Measurements from ENCODE around the gene MN1. TPM values are rescaled to one million over a fixed set of nuclear protein-coding genes. Genes with fewer than 3 reads are reported as not detected.
A peak's percentile ranks its signal among the peaks of the same experiment; 100 is the strongest.

MN1 gene
- total and polyA plus RNA-seq, 2 of the 8 experiments (the other 6 are each of a cell fraction or from before 2014, with no cell fraction given): 3.1 to 4.9 TPM

DNA sequence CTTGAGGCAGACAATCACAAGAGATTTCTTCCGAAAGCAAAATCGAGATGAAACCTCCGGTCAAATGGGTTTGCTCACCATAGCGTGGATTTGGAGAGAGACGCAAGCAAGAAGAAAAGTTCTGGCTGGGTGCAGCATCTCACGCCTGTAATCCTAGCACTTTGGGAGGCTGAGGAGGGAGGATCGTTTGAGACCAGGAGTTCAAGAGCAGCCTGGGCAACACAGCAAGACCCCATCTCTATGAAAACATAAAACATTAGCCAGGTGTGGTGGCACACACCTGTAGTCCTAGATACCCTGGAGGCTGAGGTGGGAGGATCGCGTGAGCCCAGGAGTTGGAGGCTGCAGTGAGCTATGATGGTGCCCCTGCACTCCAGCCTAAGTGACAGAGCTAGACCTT, 24.4 kb downstream of the MN1 start:
- no peak overlapping the region for H3K56ac ChIP-seq (replicated peaks; ENCODE audit: insufficient read length, low read depth, low read length)
- H3K27me3 ChIP-seq (replicated peaks in 1 of 4; ENCODE audit: control insufficient read depth in 3 of 4, extremely low read depth in 1 of 4, insufficient read depth in 3 of 4, low read length in 3 of 4): no peaks in the 10 kb centered on the region; a peak in 1 of 7 replicates
- DNase-seq (ENCODE audit: low read depth in 1 of 2, low spot score in 2 of 2) (no peak), FAIRE-seq (no peak)
- no peak overlapping the region for H2BK5ac ChIP-seq (ENCODE audit: low read depth, low read length)
- H2AFZ ChIP-seq (ENCODE audit: low read length): no peak overlapping the region
- H2AK5ac ChIP-seq (ENCODE audit: low read depth, low read length): no peak overlapping the region
- CTCF ChIA-PET (ENCODE audit: partially characterized antibody): interaction anchor here (0.6 kb wide), 1 partner anchor 246 kb away, joined by 3 read pairs; no protein-coding TSS in a partner anchor
- no peaks in the 10 kb centered on the region for H3K36me3 ChIP-seq (ENCODE audit: control insufficient read depth in 2 of 4, insufficient read depth in 4 of 4, low read length in 3 of 4)
- H2BK20ac ChIP-seq (ENCODE audit: low read length): peak overlapping the region; percentile 89; the same call in 1 of the 2 replicates
- no peaks in the 10 kb centered on the region for H3K9me3 ChIP-seq (ENCODE audit: insufficient read depth in 2 of 2, low read depth in 1 of 2, low read length in 1 of 2)
- H2BK12ac ChIP-seq (ENCODE audit: low read depth, low read length): no peak overlapping the region
- no peaks in the 10 kb centered on the region for H4K20me1 ChIP-seq (replicated peaks in 1 of 2; ENCODE audit: control insufficient read depth in 1 of 2, insufficient read depth in 2 of 2, low read length in 2 of 2)
- H2BK15ac ChIP-seq (ENCODE audit: low read length): 0 out of 2 replicates have a peak overlapping the region, but pooled peaks have one; percentile 40
- H2BK120ac ChIP-seq (replicated peaks; ENCODE audit: low read depth, low read length): peak overlapping the region; percentile 56
- peaks cover under 1% of the 10 kb centered on the region; the same call in 1 of the 2 replicates for H3K79me1 ChIP-seq (ENCODE audit: low read depth, low read length)
- H4K91ac ChIP-seq (replicated peaks; ENCODE audit: insufficient read length, low read length): no peak overlapping the region
- H3K9ac ChIP-seq (replicated peaks in 1 of 4; ENCODE audit: extremely low read depth in 1 of 4, low read depth in 3 of 4, low read length in 3 of 4): no peak overlapping the region
- no peak overlapping the region for H4K8ac ChIP-seq (ENCODE audit: extremely low read depth, insufficient read depth, low read length)
- POLR2A ChIA-PET (ENCODE audit: partially characterized antibody): no interaction called here
- H3K18ac ChIP-seq (ENCODE audit: extremely low read depth, low read length): no peak overlapping the region
- 83% methylated on average over 9 of the region's 9 CpGs; no CpG with 5 or more reads in 1 of the 2 experiments for WGBS, 2 experiments (ENCODE audit: extremely low coverage in 1 of 2, insufficient coverage in 1 of 2, insufficient read length in 1 of 2, insufficient replicate concordance in 2 of 2, low coverage in 1 of 2, low lambda C conversion rate in 2 of 2, missing lambda C conversion rate in 1 of 2)
- H3K4ac ChIP-seq (replicated peaks; ENCODE audit: insufficient read length, low read depth, low read length): peak overlapping the region; percentile 58
- H3K27ac ChIP-seq (ENCODE audit: low read depth, low read length): no peak overlapping the region
- H3K23ac ChIP-seq (ENCODE audit: insufficient read length): no peak overlapping the region
- no peak for TF ChIP-seq CHD2 (IDR thresholded peaks at IDR 0.05; ENCODE audit: low read length)
- peak; percentile 60; the same call in 1 of the 2 replicates for TF ChIP-seq KDM1A (IDR thresholded peaks at IDR 0.05; ENCODE audit: borderline replicate concordance, low read length)
- TF ChIP-seq FOSL1 (IDR thresholded peaks at IDR 0.05; ENCODE audit: insufficient read depth, low read depth, low read length): no peak
- TF ChIP-seq CHD1 (IDR thresholded peaks at IDR 0.05; ENCODE audit: low read depth, low read length): no peak
- H3K4me3 ChIP-seq (ENCODE audit: extremely low read depth in 1 of 4, insufficient read depth in 2 of 4, low read depth in 3 of 4, low read length in 4 of 4): peak overlapping the region in 1 of 4 experiments; percentile 49; a peak in 1 of 8 replicates
- no peaks in the 10 kb centered on the region; the same call in 1 of the 2 replicates for H3K23me2 ChIP-seq (ENCODE audit: low read depth, low read length)
- peak overlapping the region; percentile 58 to 76; a peak in 3 of 4 replicates for H3K4me2 ChIP-seq (ENCODE audit: insufficient read depth in 1 of 2, low read depth in 2 of 2, low read length in 2 of 2)
- no peak overlapping the region for H4K5ac ChIP-seq (ENCODE audit: insufficient read length, low read depth, low read length)
- H3K4me1 ChIP-seq (replicated peaks in 1 of 4; ENCODE audit: control insufficient read depth in 3 of 4, insufficient read depth in 4 of 4, low read length in 3 of 4): peaks cover 15 to 34% (median 24%) of the 10 kb centered on the region in 4 experiments
- H3K79me2 ChIP-seq (ENCODE audit: control insufficient read depth in 1 of 2, insufficient read depth in 2 of 2, low read length in 2 of 2): no peaks in the 10 kb centered on the region
- H3K14ac ChIP-seq (ENCODE audit: insufficient read length): no peak overlapping the region
